OCI-LY3 (cell line): ENCODE measurements around the gene NGFR.

Experiments
- CTCF ChIP-seq: fragments of 200-600, 300-600 bp; sonication (generic); IDR thresholded peaks from 2 replicates; pipeline ENCODE4 v1.5.1; 2014; ENCODE audit warnings: antibody characterized with exemption, low read length, low read depth
- EZH2phosphoT487 ChIP-seq: fragments of 200-600 bp; shearing (Covaris generic); IDR thresholded peaks from 2 replicates; pipeline ENCODE4 v1.6.1; 2018; ENCODE audit warnings: antibody characterized with exemption, mixed run types, low read depth

- no peak for TF ChIP-seq CTCF
- TF ChIP-seq EZH2phosphoT487 = no peak
Measured at GRCh38 chr17:49489348-49489747, 5.7 kb upstream of the NGFR start.
